Measurements from ENCODE around the gene EEF2K.

EEF2K gene

GRCh38 chr16:22190081-22190775 is 15.8 kb upstream of the EEF2K start:
- peak; percentile 99 for DNase-seq

GRCh38 chr16:22190776-22191531 is 15.1 kb upstream of the EEF2K start:
- DNase-seq: peak; percentile 99

GRCh38 chr16:22191532-22192260 is 14.4 kb upstream of the EEF2K start:
- peak; percentile 49 for DNase-seq

- peak; percentile 70 for DNase-seq
These were observed 13.6 kb upstream of the EEF2K start for GRCh38 chr16:22192261-22193062.

GRCh38 chr16:22193063-22193411 is 13.0 kb upstream of the EEF2K start:
- no peak for DNase-seq

- no peak for DNase-seq
These were observed 11.2 kb upstream of the EEF2K start for GRCh38 chr16:22194707-22195444.

GRCh38 chr16:22195445-22195694 is 10.7 kb upstream of the EEF2K start:
- DNase-seq: no peak

- DNase-seq: peak; percentile 86
These were observed 10.2 kb upstream of the EEF2K start for GRCh38 chr16:22195695-22196558.

- DNase-seq: peak; percentile 25
These were observed 9.4 kb upstream of the EEF2K start for GRCh38 chr16:22196559-22197168.

GRCh38 chr16:22198547-22199293 is 7.4 kb upstream of the EEF2K start:
- DNase-seq: no peak

- no peak for DNase-seq
These were observed 3.8 kb upstream of the EEF2K start for GRCh38 chr16:22202261-22202637.

- no peak for DNase-seq
These were observed 3.0 kb upstream of the EEF2K start for GRCh38 chr16:22203091-22203490.

GRCh38 chr16:22204091-22204655 is 1.9 kb upstream of the EEF2K start:
- DNase-seq: no peak

GRCh38 chr16:22205577-22206012 is 483 bp upstream of the EEF2K start:
- no peak for DNase-seq

- peak; percentile 55 for DNase-seq
These were observed 1.0 kb downstream of the EEF2K start for GRCh38 chr16:22206842-22207714.

GRCh38 chr16:22207715-22208360 is 1.8 kb downstream of the EEF2K start:
- DNase-seq: no peak

GRCh38 chr16:22210285-22210684 is 4.2 kb downstream of the EEF2K start:
- DNase-seq: no peak

- no peak for DNase-seq
These were observed 4.8 kb downstream of the EEF2K start for GRCh38 chr16:22210854-22211253.

Measured in DMS53 (cell line).